NCI-H82 (cell line): ENCODE data around the gene PITPNB.

Source experiments
- DNase-seq: peaks from one replicate; lab custom pipeline; 2025; lab: John Stamatoyannopoulos, UW

Gene PITPNB

GRCh38 chr22:27880778-27881394, 38.2 kb downstream of the PITPNB start:
- peak; percentile 71 for DNase-seq

- DNase-seq = peak; percentile 62
Measured at GRCh38 chr22:27879923-27880322, 39.1 kb downstream of the PITPNB start.

DNA sequence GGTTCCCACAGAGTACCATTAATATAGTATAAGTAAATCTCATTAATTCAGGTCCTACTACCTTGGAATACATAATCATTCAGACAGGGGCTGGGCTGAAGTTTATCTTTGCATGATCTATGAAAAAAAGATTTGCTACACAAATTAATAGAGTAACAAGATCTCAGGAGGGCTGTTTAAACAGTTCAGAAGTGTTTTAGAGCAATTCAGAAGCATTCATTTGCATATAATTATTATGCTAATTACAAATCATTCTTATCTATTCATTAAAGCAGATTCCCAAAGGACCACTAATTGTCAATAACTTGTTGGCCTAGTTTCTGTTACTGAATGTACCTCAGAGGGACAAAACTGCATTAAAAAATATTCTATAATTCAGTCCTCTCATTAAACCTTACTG, 40.5 kb downstream of the PITPNB start:
- DNase-seq = no peak

DNA sequence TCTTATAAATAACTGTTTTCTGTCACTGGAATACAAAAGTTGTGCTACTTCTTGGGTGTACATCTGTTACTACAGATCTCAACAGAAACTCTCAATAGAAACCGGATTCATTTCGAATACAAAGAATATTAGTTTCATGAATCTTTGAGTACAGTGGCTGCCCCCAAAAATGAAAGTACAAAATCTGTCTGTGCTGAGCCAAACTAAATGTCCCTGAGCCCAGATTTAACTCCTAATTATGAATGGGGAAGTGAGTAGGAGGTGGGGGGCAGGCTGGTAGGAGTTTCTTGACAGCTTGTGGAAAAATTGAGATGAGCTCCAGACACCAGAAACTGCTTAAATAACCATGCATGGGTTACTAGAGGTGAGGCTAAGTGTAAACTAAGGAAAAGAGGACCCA, 41.6 kb downstream of the PITPNB start:
- DNase-seq = no peak

- peak; percentile 69 for DNase-seq
Measured at GRCh38 chr22:27876684-27877083, 42.4 kb downstream of the PITPNB start.

DNA sequence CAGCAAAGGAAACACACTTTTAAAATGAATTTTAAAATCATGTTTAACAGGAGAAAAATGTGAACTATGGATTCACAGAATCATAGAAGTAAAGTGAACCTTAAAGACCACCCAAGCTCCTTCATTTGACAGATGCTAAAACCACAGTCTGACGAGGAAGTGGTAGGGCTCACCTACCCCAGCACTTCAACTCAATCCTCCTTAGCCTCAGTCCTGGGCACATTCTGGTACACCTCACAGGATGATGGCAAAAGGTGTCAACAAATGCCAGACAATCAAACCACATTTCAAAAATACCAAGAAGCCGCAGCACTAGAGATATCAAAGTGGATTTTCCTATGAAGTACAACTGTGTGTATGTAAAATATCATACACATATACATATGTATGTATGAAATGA, 43.1 kb downstream of the PITPNB start:
- DNase-seq = no peak

GRCh38 chr22:27874764-27875163, 44.3 kb downstream of the PITPNB start:
- DNase-seq = no peak

GRCh38 chr22:27874185-27874584, 44.9 kb downstream of the PITPNB start:
- no peak for DNase-seq

- DNase-seq = no peak
Measured at GRCh38 chr22:27873472-27873871, 45.6 kb downstream of the PITPNB start.

DNA sequence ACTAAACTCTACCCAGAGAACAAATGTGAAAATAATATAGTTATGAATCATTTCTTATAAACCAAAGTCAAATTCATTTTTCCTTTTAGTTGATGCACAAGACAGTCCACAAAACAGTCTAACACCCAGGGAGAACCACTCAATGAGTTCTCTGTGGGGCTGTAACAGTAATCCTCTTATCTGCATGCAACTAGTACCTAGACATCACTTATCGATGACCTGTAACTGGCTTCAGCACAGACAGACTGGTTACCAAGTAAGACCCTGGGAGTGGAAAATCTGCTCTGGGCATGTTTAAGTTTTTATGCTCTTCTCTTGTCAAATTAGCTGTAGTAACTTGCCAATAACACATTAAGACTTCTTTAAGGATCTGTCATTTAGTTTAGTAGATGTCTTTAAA, 46.6 kb downstream of the PITPNB start:
- no peak for DNase-seq

GRCh38 chr22:27871306-27872014, 47.6 kb downstream of the PITPNB start:
- no peak for DNase-seq

- no peak for DNase-seq
Measured at GRCh38 chr22:27870234-27871191, 48.5 kb downstream of the PITPNB start.

- no peak for DNase-seq
Measured at GRCh38 chr22:27868732-27869282, 50.2 kb downstream of the PITPNB start.

GRCh38 chr22:27867953-27868731, 50.9 kb downstream of the PITPNB start:
- DNase-seq = no peak

- DNase-seq = no peak
Measured at GRCh38 chr22:27867085-27867952, 51.7 kb downstream of the PITPNB start.

- DNase-seq = no peak
Measured at GRCh38 chr22:27866135-27867084, 52.6 kb downstream of the PITPNB start.

GRCh38 chr22:27865496-27865895, 53.6 kb downstream of the PITPNB start:
- DNase-seq = no peak

- no peak for DNase-seq
Measured at GRCh38 chr22:27863556-27863955, 55.5 kb downstream of the PITPNB start.

DNA sequence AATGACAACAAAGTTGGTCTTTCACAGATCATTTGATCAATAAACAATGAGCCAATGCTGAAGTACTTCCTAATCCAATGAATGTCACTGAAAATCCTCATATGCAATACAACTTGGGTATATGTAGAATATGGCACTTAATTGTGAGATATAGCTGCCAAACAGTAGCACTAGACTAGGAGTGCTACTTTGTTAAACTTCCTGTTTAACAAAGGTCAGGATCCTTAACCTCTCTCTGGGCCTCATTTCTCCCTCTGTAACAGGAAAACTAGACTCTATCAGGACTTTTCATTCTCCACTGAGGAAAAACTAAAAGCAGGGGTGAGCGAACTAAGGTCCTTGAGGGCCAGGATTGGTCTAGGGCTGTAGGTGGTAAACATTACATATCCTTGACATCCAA, 56.1 kb downstream of the PITPNB start:
- no peak for DNase-seq
